Left lung (tissue), 10 donors: Measurements from ENCODE around the gene FICD. TPM values are rescaled to one million over a fixed set of nuclear protein-coding genes. Genes with fewer than 3 reads are reported as not detected.

Experiments
- ATAC-seq: fragments of 200-7000 bp; cut with Tn5 transposase; one replicate; pipeline ENCODE4 v1.9.1; 2020; ENCODE audit warnings: moderate library complexity
- DNase-seq, 4 donors: peaks; one replicate each; pipeline ENCODE4 v3.0.0-alpha.2; 2013 to 2020
- H3K27ac ChIP-seq, 2 donors: fragments of 200-600 bp; sonication (generic) in 1 of 2; one replicate each; pipeline versions ENCODE4 v1.5.0 to v1.8.0; 2020 to 2021
- H3K27me3 ChIP-seq, 2 donors: fragments of 200-600 bp; sonication (generic) in 1 of 2; one replicate each; pipeline versions ENCODE4 v1.5.0 to v1.8.0; 2020 to 2021
- H3K36me3 ChIP-seq, 2 donors: fragments of 200-600 bp; sonication (generic) in 1 of 2; one replicate each; pipeline versions ENCODE4 v1.5.0 to v1.8.0; 2020 to 2021
- H3K4me1 ChIP-seq, 2 donors: fragments of 200-600 bp; one replicate each; pipeline ENCODE4 v1.8.0; 2021
- H3K4me3 ChIP-seq, 2 donors: fragments of 200-600 bp; sonication (generic) in 1 of 2; one replicate each; pipeline versions ENCODE4 v1.5.0 to v1.8.0; 2020 to 2021; ENCODE audit warnings: mild to moderate bottlenecking in 1 of 2
- H3K9me3 ChIP-seq, 2 donors: fragments of 200-600 bp; sonication (generic) in 1 of 2; one replicate each; pipeline versions ENCODE4 v1.5.0 to v1.8.0; 2020 to 2021
- intact Hi-C, 2 donors: fragments of 100-400 bp; cut with DNase I; formaldehyde crosslinking; loops; one replicate each; pipeline versions ENCODE4 v1.11.2 to v1.14.2; 2022
- polyA plus RNA-seq, 6 donors: library from polyadenylated mRNA; unstranded; fragments of 120-200 nt; gene quantifications; one replicate each; pipeline ENCODE4 v1.2.1, GENCODE V29; 2013; ENCODE audit not compliant: insufficient read length in 6 of 6
- total RNA-seq, 2 donors: library from RNA; stranded (reverse); fragmentation: NEBNext Ultra II Directional; extraction: Animal tissue kit (Norgen Biotek cat#: 25700); gene quantifications; one replicate each; pipeline ENCODE4 v1.2.1, GENCODE V29; 2021
- TF ChIP-seq, protein P1 (sequence below), 2 donors: fragments of 200-600 bp; sonication (generic) in 1 of 2; IDR thresholded peaks; one replicate each; pipeline versions ENCODE4 v1.5.0 to v1.8.0; 2021; ENCODE audit warnings: antibody characterized with exemption in 2 of 2
- donor health status: DM: no; HTN: yes; CAD: no.
- donor health status: DM: no; HTN: no; CAD: no.

Gene FICD
- total and polyA plus RNA-seq, 8 donors = 2.6 to 13.2 (median 3.1) TPM

DNA sequence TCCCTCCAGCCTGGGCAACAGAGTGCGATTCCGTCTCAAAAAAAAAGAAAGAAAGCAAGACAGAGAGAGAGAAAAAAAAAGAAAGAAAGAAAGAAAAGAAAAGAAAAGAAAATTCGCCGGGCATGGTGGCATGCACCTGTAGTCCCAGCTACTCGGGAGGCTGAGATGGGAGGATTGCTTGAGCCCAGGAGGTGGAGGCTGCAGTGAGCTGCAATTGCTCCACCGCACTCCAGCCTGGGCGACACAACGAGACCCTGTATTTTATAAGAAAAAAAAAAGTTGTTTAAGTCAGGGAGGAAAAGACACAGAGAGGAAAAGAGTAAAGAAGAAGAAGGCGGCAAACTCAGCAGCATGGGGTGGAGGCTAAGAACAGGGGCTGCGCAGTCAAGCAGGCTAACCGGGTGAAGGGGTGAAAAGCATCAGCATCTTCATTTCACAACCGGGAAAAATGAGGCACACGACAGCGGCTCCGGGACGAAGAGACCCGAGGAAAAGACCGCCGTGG lies 557 bp upstream of the FICD start:
- DNase-seq = no peak
- TF ChIP-seq, protein P1, sequence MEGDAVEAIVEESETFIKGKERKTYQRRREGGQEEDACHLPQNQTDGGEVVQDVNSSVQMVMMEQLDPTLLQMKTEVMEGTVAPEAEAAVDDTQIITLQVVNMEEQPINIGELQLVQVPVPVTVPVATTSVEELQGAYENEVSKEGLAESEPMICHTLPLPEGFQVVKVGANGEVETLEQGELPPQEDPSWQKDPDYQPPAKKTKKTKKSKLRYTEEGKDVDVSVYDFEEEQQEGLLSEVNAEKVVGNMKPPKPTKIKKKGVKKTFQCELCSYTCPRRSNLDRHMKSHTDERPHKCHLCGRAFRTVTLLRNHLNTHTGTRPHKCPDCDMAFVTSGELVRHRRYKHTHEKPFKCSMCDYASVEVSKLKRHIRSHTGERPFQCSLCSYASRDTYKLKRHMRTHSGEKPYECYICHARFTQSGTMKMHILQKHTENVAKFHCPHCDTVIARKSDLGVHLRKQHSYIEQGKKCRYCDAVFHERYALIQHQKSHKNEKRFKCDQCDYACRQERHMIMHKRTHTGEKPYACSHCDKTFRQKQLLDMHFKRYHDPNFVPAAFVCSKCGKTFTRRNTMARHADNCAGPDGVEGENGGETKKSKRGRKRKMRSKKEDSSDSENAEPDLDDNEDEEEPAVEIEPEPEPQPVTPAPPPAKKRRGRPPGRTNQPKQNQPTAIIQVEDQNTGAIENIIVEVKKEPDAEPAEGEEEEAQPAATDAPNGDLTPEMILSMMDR (IDR thresholded peaks at IDR 0.05) = no peak
- H3K9me3 ChIP-seq = no peaks in the 10 kb centered on the region
- ATAC-seq = no peak
- H3K4me1 ChIP-seq = peaks cover 4 to 15% of the 10 kb centered on the region in 2 donors
- peak overlapping the region in 1 of 2 donors; percentile 67 for H3K27ac ChIP-seq
- intact Hi-C loops = no loop called here
- peak overlapping the region; percentile 84 to 87 for H3K4me3 ChIP-seq
- H3K27me3 ChIP-seq = no peaks in the 10 kb centered on the region
- peaks cover 0 to 27% of the 10 kb centered on the region in 2 donors for H3K36me3 ChIP-seq

DNA sequence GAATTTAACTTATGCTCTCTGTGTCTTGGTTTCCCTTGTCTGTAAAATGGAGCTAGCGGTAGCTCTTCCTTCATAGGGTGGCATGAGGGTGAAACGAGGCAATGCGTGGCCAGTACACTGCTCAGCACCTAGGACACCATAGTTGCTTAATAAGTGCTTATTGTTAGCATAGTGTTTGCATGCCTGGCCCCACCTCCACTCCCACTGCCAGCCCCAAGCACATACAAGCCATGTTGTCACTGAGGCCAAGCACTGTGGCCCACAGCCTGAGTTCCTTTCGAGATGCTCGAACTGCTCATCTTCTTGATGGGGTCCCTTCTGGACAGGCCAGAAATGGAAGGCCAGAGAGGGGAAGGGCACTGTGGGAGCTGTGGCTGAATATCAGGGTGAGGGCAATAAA lies 839 bp downstream of the FICD start:
- Histone ChIP-seq H3K4me3 (peak overlapping the region; percentile 84 to 87), H3K9me3 (no peaks in the 10 kb centered on the region), H3K4me1 (peaks cover 4 to 15% of the 10 kb centered on the region in 2 donors), H3K27me3 (no peaks in the 10 kb centered on the region), H3K27ac (peak overlapping the region in 1 of 2 donors; percentile 67), H3K36me3 (peaks cover 0 to 41% of the 10 kb centered on the region in 2 donors)
- no peak for DNase-seq
- TF ChIP-seq, protein P1 (IDR thresholded peaks at IDR 0.05) = no peak
- ATAC-seq = peak; percentile 2
- intact Hi-C loops = no loop called here

DNA sequence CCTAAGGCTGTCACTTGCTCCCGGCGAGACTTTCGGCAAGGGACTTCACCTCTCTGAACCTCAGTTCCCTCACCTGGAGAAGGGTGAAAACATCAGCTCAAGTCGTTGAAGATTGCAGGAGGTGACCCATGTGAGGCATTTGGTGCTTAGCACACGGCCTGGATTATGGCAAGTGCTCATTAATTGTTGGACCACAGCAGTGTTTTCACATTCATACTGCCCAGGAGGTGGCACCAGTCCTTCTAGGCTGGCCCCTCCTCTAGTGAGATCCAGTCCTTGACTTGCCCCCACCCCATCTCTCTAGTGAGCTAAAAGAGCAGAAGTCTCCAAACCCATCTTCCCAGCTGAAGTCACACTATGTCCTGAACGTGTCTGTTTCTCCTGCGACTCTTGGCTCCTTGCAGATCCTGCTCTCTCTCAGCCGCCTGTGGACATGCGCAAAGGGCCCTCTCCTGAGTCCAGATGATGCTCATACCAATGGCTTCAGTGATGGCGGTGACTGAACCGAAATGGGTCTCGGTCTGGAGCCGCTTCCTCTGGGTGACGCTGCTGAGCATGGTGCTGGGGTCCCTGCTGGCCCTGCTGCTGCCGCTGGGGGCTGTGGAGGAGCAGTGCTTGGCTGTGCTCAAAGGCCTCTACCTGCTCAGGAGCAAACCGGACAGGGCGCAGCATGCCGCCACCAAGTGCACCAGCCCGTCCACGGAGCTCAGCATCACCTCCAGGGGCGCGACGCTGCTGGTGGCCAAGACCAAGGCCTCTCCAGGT lies 1.6 kb downstream of the FICD start:
- intact Hi-C loops = no loop called here
- H3K4me3 ChIP-seq = peak overlapping the region in 1 of 2 donors; percentile 87

DNA sequence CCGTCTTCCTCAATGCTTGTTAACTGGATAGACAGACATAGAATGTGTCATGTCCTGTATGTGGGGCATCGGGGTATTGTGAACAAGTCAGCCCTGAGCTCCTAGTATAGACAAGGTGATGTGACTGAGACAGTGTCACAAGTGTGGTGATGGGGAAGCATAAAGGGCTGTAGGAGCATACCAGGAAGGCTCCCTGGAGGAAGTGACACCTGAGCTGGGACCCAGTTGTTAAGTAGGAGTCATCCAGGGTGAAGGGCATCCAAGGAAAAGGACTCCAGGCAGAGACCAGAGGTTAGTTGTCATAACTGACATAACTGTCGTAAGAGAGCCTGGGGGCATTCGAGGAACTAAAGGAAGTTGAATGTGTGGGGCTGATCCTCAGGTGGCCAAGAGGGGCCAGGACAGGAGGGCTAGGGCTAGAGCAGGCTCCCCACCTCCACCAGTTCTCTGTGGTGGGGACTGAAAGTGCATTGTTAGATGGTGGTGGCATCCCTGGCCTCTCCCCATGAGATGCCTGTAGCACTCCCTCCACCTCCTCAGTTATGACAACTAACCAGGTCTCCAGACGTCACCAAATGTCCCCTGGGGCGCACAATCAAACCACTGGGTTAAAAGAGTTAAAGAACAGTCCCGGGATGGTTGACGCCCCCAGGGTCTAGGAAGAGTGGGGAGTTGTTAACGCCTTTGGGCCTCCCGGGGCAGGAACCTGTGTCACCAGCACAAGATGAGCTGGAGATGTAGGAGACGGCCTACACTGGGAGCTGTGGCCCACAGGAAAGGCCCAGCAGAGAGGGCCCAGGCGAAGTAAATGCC lies 2.4 kb downstream of the FICD start:
- TF ChIP-seq, protein P1 (IDR thresholded peaks at IDR 0.05) = no peak
- intact Hi-C loops = no loop called here
- ATAC-seq = no peak
- Histone ChIP-seq H3K27ac (no peak overlapping the region), H3K4me1 (peaks cover 4 to 15% of the 10 kb centered on the region in 2 donors), H3K27me3 (no peaks in the 10 kb centered on the region), H3K36me3 (peaks cover 0 to 57% of the 10 kb centered on the region in 2 donors), H3K9me3 (no peaks in the 10 kb centered on the region), H3K4me3 (no peak overlapping the region)
- no peak for DNase-seq

More for the DNA sequence above, 1.6 kb downstream of the FICD start:
- no peaks in the 10 kb centered on the region for H3K27me3 ChIP-seq
- ATAC-seq = no peak
- peaks cover 4 to 15% of the 10 kb centered on the region in 2 donors for H3K4me1 ChIP-seq
- peaks cover 0 to 49% of the 10 kb centered on the region in 2 donors for H3K36me3 ChIP-seq
- no peaks in the 10 kb centered on the region for H3K9me3 ChIP-seq
- TF ChIP-seq, protein P1 (IDR thresholded peaks at IDR 0.05) = no peak
- no peak overlapping the region for H3K27ac ChIP-seq
- DNase-seq = no peak
